ENCODE measurements around the gene SLC12A1.

DNA sequence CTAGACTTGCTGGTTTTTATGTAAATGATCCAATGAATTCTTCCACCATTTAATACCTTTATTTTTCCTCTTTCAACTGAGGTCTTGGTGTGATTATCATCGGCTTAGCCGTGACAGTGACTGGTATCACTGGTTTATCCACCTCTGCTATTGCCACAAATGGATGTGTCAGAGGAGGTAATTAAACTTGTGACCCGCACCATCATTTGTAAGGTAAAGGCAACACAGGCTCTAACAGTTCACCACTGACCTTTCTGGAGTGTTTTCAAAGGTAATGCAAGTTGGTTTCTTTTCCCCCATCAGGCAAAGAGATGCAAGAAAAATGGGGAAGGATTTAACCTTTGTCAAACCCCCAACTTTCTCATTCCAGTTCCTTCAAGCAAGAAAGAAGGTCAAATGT lies 19.7 kb downstream of the SLC12A1 start:
- TF ChIP-seq, protein P1, sequence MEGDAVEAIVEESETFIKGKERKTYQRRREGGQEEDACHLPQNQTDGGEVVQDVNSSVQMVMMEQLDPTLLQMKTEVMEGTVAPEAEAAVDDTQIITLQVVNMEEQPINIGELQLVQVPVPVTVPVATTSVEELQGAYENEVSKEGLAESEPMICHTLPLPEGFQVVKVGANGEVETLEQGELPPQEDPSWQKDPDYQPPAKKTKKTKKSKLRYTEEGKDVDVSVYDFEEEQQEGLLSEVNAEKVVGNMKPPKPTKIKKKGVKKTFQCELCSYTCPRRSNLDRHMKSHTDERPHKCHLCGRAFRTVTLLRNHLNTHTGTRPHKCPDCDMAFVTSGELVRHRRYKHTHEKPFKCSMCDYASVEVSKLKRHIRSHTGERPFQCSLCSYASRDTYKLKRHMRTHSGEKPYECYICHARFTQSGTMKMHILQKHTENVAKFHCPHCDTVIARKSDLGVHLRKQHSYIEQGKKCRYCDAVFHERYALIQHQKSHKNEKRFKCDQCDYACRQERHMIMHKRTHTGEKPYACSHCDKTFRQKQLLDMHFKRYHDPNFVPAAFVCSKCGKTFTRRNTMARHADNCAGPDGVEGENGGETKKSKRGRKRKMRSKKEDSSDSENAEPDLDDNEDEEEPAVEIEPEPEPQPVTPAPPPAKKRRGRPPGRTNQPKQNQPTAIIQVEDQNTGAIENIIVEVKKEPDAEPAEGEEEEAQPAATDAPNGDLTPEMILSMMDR (IDR thresholded peaks at IDR 0.05; ENCODE audit: low read length), result no peak
- no peak for TF ChIP-seq EZH2 (IDR thresholded peaks at IDR 0.05; ENCODE audit: borderline replicate concordance, low read length)
